HG02840 (cell line): ENCODE results near the gene LCN6.
"Not testable (repeated sequence)": the region's sequence is repeated elsewhere in the genome, so short reads cannot be mapped to it uniquely, and the experiment has no call there.

Source experiments
- ATAC-seq: cut with Tn5 transposase; IDR thresholded peaks from one replicate; pipeline ENCODE4 v1.9.1; 2021; ENCODE audit warnings: mild to moderate bottlenecking, moderate library complexity, moderate number of reproducible peaks; ENCODE audit not compliant: unreplicated experiment, low FRiP score

Gene LCN6

GRCh38 chr9:136760834-136761544 is 12.7 kb upstream of the LCN6 start:
- not testable (repeated sequence) for ATAC-seq

DNA sequence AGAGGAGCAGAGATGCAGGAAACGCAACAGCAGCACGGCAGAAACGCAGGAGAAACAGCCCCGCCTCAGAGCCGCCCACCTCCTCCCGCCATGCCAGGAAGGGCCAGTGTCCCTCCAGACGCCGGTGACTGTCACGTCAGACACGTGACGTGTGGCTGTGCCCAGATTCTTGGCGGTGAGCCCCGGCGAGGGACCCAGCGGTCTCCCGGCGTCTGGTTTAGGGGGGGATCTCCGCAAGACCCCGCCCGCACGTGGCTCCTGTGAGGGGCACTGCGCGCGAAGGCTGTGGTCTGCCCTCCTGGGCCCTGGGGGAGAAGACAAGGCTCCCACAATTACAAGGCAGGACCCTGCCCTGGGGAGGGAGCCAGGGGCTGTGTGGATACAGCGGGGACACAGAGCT is 12.1 kb upstream of the LCN6 start:
- ATAC-seq: no peak

GRCh38 chr9:136759436-136760325 is 11.4 kb upstream of the LCN6 start:
- ATAC-seq: no peak

GRCh38 chr9:136759001-136759400 is 10.7 kb upstream of the LCN6 start:
- ATAC-seq: no peak

GRCh38 chr9:136757751-136758140 is 9.4 kb upstream of the LCN6 start:
- ATAC-seq: no peak

DNA sequence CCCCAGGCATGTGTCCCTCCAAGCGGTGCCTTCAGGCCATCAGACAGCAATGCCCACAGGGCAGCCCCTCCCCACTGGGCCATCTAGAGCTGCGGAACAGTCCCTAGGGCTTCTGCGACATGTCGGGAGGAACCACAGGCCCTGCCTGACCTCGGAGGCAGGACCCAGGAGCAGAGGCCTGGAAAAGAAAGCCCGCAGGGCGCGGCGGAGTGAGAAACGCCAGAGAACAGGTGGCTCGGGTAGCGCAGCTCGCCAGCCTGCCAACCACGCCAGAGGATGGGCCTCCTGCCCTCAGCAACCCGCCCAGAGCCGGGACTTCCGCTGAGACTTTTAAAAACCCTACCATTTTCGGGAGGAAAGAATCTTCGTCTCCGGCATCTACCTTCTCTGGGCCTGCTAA is 9.0 kb upstream of the LCN6 start:
- ATAC-seq: no peak

DNA sequence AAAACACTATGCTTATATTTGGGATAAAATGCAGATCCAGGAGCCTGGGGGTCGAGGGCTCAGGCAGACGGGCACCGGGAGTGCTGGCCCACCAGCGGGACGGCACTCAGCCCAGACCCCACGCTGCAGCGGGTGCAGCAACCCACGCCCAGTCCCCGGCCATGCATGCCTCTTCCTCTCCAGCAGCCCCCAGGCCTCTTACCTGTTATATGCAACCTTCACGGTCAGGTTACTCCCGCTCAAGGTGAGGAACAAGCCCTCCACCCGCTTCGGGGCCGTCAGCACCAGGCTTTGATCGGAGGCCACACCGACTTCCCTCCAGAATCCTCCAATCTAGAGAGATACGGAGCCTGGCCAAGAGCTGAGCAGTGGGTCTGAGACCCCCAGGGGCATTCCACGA is 8.5 kb upstream of the LCN6 start:
- ATAC-seq: no peak

GRCh38 chr9:136756134-136756438 is 7.8 kb upstream of the LCN6 start:
- ATAC-seq: no peak

DNA sequence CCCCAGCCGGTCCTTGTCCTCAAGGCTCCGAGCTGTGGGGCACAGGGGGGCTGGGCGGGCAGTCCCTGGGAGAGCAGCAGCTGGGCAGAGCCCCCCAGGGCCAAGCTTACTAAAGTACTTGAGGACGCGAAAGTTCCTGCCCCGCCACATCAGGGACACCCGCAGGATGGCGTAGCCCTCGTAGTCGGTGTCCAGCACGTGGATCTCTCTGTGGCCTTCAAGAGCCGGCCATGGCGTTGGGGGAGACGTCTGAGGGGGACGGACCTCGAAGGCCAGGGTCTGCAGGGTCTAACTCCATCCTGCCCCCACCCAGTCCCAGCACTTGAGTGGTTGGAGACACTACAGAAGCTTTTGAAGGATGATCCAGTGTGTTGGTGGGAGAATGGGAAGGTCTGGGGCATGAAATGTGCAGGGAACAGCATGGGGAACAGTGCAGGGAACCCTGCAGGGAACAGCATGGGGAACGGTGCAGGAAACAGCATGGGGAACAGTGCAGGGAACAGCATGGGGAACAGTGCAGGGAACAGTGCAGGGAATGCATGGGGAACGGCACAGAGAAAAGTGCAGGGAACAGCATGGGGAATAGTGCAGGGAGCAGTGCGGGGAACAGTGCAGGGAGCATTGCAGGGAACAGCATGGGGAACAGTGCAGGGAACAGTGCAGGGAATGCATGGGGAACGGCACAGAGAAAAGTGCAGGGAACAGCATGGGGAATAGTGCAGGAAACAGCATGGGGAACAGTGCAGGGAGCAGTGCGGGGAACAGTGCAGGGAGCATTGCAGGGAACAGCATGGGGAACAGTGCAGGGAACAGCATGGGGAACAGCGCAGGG is 7.2 kb upstream of the LCN6 start:
- not testable (repeated sequence) for ATAC-seq

GRCh38 chr9:136754626-136755301 is 6.4 kb upstream of the LCN6 start:
- ATAC-seq: no peak

DNA sequence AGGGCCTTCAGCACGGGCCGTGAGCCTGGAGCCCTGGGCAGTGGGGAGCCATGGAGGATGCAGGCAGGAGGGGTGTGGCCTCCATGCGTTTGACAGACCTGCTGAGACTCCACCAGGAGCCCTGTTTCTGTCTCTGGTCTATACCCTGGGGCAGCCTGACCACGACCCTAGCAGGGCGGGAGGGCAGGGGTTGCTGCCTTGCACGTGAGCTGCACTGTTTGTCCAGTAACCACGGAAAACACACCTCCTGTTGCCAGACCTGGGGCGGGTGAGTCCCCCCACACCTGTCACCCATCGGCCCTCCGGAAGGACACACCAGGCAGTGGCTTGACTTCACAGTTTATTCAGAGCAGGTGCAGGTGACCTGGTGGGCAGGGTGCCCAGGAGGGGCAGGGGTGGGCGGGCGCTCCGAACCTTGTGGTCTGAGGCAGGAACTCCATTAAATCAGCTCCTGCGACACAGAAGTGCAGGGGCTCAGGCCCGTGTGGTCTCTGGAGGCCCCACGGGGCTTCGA is 5.8 kb upstream of the LCN6 start:
- no peak for ATAC-seq

DNA sequence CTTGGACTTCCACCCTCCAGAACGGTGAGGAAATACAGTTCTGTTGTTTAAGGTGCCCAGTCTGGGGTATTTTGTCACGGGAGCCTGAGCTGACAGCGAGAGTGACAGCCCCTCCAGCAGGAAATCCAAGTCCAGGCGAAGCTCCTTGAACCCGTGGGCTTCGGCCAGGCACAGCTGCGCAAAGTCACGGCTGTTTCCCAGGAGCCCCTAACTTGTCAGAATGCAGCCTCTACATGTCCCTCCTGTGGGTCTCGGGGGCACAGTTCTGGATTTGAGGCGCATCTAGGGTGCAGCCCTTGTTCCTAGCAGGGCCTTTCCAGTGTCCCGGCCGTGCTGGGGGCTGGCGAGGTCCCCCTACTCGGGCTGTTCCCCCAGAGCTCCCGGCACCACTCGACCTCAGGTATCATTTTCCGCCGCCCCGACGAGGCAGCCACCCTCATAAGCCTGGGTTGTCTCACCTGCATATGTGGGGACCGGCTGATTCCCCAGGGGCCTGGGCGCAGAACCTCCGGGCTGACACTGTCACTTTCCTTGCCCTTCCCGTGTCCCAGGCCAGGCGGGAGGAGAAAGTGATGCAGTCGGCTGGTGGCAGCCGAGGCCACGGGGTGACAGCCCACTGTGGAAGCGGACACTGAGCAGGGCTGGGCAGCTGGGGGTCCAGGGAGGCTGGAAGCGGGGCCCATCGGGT is 5.2 kb upstream of the LCN6 start:
- ATAC-seq: no peak

DNA sequence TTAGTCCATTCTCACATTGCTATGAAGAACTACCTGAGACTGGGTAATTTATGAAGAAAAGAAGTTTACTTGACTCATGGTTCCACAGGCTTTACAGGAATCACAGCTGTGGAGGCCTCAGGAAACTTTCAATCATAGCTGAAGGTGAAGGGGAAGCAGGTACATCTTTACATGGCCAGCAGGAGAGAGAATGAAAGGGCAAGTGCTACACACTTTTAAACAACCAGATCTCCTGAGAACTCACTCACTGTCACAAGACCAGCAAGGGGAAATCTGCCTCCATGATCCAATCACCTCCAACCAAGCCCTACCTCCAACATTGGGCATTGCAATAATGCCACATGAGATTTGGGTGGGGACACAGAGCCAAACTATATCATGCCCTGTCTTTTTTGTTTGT is 3.5 kb upstream of the LCN6 start:
- ATAC-seq: no peak

DNA sequence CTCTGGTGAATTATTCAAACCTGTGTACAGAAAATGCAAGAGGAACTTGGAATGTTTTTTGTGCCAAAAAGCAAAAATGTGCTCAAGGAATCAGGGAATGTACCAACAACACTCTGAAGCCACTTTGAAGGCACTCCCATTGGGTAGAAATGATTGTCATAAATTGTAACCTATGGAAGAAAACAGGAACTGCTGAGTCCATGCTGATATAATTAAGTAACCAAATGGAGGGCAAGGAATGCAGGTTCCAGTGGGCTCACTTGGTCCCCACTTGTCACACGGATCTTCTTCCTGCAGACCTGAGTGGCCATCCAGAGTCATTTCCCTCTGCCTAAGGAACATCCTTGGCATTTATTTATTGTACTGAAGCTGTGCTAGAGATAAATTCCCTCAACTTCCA is 2.9 kb upstream of the LCN6 start:
- ATAC-seq: no peak

GRCh38 chr9:136750526-136750925 is 2.2 kb upstream of the LCN6 start:
- no peak for ATAC-seq

DNA sequence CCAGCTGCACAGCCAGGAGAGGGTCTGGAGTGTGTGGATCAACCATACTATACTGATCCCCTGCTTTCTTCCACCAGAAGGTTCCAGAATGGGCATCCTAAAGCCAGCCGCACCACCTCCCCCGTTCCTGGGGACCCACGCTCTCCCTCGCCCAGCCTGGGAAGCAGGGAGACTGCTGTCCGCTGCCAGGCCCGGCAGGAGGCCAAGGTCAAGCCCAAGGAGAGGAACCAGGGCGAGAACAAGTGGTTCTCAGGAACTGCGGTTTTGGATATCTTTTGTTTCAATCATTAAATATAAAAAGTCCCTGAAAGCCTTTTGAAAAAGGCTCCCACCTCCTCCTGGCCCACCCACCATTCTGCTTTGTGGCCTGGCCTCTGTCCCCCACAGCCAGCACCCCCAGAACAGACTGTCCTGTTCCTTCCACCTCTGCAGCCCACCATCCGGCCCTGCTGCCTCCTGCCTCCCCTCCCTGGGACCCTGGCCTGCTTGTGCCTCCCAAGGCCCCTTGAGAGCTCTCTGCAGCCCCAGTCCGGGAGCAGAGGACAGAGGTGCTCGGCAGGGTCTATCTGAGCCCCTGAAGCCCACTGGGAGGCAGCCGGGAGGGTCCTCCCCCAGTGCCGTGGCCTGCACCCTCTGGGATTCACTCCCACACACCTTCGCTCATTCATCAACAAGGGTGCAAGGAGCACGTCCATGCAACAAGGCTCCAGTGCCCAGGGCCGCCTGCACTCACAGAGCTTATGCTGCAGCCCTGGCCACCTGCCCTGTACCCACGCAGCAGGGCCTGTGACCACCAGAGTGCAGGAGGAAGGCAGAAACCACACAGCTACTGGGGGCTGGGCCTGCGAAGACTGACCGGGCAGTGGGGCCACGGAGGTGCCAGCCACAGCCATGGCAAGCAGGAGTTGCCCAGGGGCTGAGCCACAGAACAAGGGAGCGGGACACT is 614 bp upstream of the LCN6 start:
- no peak for ATAC-seq

DNA sequence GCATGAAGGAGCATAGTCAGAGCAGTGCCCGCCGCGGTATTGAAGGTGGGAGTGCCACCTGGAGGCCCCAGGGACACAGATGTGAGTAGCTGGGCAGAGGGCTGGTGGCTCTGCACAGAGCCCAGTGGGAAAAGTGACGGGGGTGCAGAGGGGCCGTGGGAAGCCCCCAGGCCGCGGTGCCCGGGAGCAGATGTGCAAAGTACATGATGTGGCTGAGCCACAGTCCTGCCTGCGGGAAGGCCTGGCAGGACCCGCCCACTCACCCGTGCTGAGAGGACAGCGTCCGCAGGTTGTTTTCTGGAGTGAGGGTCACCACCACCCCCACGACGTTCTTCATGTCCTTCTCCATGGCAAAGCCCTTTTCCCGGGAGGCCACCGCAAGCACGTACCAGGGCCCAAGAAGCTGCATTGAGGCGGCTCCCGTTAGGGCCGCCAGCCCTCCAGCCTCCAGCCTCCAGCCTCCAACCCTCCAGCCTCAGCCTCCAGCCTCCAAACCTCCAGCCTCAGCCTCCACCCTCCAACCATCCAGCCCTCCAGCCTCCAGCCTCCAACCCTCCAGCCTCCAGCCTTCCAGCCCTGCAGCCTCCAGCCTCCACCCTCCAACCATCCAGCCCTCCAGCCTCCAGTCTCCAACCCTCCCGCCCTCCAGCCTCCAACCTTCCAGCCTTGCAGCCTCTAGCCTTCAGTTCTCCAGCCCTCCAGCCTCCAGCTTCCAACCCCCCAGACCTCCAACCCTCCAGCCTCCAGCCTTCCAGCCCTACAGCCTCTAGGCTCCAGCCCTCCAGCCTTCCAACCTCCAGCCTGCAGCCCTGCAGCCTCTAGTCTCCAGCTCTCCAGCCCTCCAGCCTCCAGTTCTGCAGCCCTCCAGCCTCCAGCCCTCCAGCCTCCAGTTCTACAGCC is 914 bp downstream of the LCN6 start:
- no peak for ATAC-seq

DNA sequence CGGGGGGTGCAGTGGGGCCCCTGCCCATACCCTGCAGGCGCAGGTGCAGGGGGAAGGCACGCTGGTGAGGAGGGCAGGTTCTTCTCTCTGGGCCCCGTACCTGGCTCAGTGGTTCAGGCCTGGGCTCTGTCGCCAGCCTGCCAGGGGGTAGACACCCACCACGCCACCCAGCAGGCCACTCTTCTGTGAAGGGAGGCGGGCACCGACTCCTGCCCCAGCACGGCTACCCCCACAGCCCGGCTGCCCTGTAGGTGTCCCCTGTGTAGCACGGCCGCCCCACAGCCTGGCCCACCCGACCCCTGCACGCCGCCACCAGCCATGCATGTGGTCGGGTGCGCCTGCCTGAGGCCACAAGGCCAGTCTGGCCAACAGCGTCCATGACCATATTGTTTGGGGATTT is 1.7 kb downstream of the LCN6 start:
- ATAC-seq: no peak
